ENCODE measurements around the gene ARHGAP26.

GRCh38 chr5:143238620-143239019 is 468.4 kb downstream of the ARHGAP26 start:
- no peak for TF ChIP-seq ZNF331 (CRISPR knock-in tag; IDR thresholded peaks at IDR 0.05; ENCODE audit: low read depth)
- no peak for TF ChIP-seq CTCF (conservative IDR thresholded peaks at IDR 0.05; ENCODE audit: low read depth in 2 of 2)
- no peak for TF ChIP-seq EZH2phosphoT487 (IDR thresholded peaks at IDR 0.05; ENCODE audit: unreplicated experiment)

Measured in GM23338 (cell line).